ENCODE results near the gene TAS2R38.

DNA sequence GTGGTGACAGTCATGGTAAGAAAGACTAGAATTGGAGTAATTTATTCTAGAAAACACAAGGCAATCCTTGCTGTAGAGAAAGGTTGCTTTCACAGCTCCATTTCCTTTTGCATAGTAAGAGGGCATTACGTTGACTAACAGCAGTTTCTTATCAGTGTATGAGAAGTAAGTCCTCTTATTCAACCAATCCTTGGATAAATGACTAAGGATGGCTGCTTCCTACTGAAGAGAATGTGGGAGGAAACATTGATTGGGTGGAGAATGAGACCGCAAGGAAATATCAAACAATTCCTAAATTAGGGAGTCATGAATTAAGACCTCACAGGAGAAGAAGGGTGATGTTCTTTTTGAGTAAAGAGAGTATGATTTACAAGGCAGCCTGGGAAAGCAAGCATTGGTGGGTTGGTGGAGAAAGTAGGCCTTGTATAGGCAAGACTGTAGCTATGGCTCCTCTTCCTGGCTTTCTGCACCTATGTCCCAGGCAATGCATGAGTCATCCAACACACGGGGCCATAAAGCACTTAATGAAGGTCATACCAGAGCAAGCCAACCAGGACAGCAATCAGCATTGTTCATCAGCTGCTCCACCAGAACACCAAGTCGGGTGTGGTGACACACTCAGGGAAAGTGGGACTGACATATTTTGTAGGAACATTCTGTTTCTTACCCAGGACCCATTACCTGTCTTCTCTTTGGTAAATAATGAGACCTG is 27.7 kb upstream of the TAS2R38 start:
- TF ChIP-seq EZH2 (IDR thresholded peaks at IDR 0.05; ENCODE audit: insufficient read depth, low read length): no peak
- TF ChIP-seq, protein P1, sequence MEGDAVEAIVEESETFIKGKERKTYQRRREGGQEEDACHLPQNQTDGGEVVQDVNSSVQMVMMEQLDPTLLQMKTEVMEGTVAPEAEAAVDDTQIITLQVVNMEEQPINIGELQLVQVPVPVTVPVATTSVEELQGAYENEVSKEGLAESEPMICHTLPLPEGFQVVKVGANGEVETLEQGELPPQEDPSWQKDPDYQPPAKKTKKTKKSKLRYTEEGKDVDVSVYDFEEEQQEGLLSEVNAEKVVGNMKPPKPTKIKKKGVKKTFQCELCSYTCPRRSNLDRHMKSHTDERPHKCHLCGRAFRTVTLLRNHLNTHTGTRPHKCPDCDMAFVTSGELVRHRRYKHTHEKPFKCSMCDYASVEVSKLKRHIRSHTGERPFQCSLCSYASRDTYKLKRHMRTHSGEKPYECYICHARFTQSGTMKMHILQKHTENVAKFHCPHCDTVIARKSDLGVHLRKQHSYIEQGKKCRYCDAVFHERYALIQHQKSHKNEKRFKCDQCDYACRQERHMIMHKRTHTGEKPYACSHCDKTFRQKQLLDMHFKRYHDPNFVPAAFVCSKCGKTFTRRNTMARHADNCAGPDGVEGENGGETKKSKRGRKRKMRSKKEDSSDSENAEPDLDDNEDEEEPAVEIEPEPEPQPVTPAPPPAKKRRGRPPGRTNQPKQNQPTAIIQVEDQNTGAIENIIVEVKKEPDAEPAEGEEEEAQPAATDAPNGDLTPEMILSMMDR (IDR thresholded peaks at IDR 0.05; ENCODE audit: insufficient read depth, low read depth, low read length): no peak

All from astrocyte (in vitro differentiated cells and primary cell).